Measurements from ENCODE around the gene RPL10.

GRCh38 chrX:154350429-154351182, 47.6 kb upstream of the RPL10 start:
- TF ChIP-seq POLR2A (IDR thresholded peaks at IDR 0.05; ENCODE audit: low read depth) (no peak), POLR2AphosphoS5 (IDR thresholded peaks at IDR 0.05) (peak; percentile 8 to 11), CTCF (IDR thresholded peaks at IDR 0.05) (no peak), EP300 (IDR thresholded peaks at IDR 0.05) (no peak)
